ENCODE data around the gene HDDC3. TPM values are rescaled to one million over a fixed set of nuclear protein-coding genes. Genes with fewer than 3 reads are reported as not detected.

Gene HDDC3
- polyA plus RNA-seq, 1 of the 3 experiments (the other 2 are of a cell fraction), result 25.8 TPM

DNA sequence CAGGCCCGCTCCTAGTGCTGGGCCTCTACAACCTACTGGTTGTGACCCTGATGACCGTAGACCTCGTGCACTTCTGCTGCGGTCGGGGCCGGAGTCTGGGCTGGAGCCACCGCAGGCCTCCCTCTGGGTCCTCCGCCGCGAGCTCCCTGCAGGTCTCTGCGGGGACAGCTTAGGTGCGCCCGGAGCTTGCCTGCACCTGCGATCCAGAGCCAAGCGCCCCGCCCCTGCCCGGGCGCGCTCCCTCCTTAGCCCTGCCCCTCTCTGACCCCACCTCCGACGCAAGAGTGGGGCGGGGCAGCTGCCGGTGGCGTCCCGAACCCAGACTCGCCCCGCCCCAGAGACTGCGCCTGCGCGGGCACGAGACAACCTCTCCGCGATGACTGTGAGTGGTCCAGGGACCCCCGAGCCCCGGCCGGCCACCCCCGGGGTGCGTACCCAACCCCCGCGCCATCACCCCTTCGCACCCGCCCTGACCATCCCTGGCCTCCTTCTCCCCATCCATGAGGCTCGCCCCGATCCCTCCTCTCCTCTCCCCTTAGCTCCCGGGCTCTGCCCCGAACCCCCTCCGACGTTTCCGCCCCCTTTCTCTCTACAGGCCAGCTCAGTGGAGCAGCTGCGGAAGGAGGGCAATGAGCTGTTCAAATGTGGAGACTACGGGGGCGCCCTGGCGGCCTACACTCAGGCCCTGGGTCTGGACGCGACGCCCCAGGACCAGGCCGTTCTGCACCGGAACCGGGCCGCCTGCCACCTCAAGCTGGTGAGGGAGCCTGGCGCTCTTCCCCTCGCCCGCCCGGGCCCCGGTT lies 2.8 kb upstream of the HDDC3 start, which contains the start of gene UNC45A (continued):
- TF ChIP-seq, protein P1, sequence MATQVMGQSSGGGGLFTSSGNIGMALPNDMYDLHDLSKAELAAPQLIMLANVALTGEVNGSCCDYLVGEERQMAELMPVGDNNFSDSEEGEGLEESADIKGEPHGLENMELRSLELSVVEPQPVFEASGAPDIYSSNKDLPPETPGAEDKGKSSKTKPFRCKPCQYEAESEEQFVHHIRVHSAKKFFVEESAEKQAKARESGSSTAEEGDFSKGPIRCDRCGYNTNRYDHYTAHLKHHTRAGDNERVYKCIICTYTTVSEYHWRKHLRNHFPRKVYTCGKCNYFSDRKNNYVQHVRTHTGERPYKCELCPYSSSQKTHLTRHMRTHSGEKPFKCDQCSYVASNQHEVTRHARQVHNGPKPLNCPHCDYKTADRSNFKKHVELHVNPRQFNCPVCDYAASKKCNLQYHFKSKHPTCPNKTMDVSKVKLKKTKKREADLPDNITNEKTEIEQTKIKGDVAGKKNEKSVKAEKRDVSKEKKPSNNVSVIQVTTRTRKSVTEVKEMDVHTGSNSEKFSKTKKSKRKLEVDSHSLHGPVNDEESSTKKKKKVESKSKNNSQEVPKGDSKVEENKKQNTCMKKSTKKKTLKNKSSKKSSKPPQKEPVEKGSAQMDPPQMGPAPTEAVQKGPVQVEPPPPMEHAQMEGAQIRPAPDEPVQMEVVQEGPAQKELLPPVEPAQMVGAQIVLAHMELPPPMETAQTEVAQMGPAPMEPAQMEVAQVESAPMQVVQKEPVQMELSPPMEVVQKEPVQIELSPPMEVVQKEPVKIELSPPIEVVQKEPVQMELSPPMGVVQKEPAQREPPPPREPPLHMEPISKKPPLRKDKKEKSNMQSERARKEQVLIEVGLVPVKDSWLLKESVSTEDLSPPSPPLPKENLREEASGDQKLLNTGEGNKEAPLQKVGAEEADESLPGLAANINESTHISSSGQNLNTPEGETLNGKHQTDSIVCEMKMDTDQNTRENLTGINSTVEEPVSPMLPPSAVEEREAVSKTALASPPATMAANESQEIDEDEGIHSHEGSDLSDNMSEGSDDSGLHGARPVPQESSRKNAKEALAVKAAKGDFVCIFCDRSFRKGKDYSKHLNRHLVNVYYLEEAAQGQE (IDR thresholded peaks at IDR 0.05; ENCODE audit: low read depth, low read length), result no peak
- TF ChIP-seq RAD21 (IDR thresholded peaks at IDR 0.05; ENCODE audit: low read length) (no peak), YY1 (IDR thresholded peaks at IDR 0.05; ENCODE audit: low read depth) (no peak), FOXJ3 (CRISPR knock-in tag; IDR thresholded peaks at IDR 0.05) (peak; percentile 18; the same call in 1 of the 2 replicates), EZH2phosphoT487 (IDR thresholded peaks at IDR 0.05; ENCODE audit: borderline replicate concordance, low read depth) (no peak), TAF1 (IDR thresholded peaks at IDR 0.05; ENCODE audit: borderline replicate concordance, low read depth, low read length) (0 out of 2 replicates have a peak, but pooled peaks have one; percentile 58), TCF12 (IDR thresholded peaks at IDR 0.05) (no peak), RXRA (IDR thresholded peaks at IDR 0.05; ENCODE audit: borderline replicate concordance, low read depth) (no peak), JUND (IDR thresholded peaks at IDR 0.05) (no peak), SMC3 (IDR thresholded peaks at IDR 0.05; ENCODE audit: low read depth, low read length) (no peak), RFX5 (IDR thresholded peaks at IDR 0.05; ENCODE audit: low read length) (no peak)
- TF ChIP-seq, protein P2, sequence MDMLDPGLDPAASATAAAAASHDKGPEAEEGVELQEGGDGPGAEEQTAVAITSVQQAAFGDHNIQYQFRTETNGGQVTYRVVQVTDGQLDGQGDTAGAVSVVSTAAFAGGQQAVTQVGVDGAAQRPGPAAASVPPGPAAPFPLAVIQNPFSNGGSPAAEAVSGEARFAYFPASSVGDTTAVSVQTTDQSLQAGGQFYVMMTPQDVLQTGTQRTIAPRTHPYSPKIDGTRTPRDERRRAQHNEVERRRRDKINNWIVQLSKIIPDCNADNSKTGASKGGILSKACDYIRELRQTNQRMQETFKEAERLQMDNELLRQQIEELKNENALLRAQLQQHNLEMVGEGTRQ (IDR thresholded peaks at IDR 0.05; ENCODE audit: borderline replicate concordance, low read depth, low read length), result no peak

DNA sequence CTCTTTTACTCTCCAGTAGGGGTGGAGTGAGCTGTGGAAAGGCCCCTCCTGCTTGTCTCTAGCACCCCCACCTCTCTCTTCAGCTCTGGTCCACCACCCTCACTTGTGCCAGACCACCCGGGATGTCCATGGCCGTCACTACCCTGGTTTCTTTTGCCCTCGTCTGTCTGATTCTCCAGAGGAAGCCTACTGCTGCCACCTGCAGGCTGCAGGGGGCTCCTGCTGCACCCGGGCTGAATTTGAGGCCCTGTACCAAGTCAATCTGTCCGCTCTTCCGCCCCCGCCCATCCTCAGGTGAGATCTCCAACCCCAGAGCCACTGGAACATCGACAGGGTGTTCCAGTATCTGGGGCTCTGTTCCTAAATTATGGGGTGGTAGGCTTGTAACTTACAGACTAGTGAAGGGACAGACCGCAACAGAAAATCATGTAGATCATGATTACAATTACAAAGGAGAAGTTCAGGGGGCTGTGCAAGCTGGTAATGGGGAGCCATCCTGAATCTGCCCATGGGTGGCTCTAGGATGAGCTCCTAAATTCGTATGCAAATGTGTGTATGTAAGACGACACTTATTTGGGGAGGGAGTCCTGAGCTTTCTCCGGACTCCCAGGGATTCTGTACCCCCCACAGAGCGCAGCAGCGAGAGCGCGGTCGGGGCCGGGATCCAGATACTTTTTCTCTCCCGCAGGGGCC lies 2.1 kb upstream of the HDDC3 start:
- Histone ChIP-seq H3F3A (replicated peaks; ENCODE audit: insufficient read depth) (peaks cover 22% of the 10 kb centered on the region), H3K9me3 (no peaks in the 10 kb centered on the region), H2AFZ (ENCODE audit: low read depth) (peak overlapping the region; percentile 97), H3K4me3 (ENCODE audit: low read depth in 2 of 2, low read length in 1 of 2) (peak overlapping the region; percentile 81 to 96), H3K4me2 (peak overlapping the region; percentile 92), H3K9me2 (no peaks in the 10 kb centered on the region), H4K20me1 (ENCODE audit: insufficient read depth) (no peaks in the 10 kb centered on the region), H3K27ac (ENCODE audit: low read depth in 2 of 2, low read length in 1 of 2) (peak overlapping the region; percentile 64; a peak in 3 of 4 replicates), H3K27me3 (ENCODE audit: insufficient read depth) (no peaks in the 10 kb centered on the region), H3K9ac (peak overlapping the region; percentile 86; the same call in 1 of the 2 replicates), H3K36me3 (replicated peaks in 1 of 2; ENCODE audit: control insufficient read depth in 1 of 2, insufficient read depth in 2 of 2, low read length in 1 of 2) (peaks cover 8 to 25% of the 10 kb centered on the region in 2 experiments), H3K4me1 (ENCODE audit: control insufficient read depth in 1 of 2, insufficient read depth in 2 of 2, low read depth in 1 of 2, low read length in 1 of 2) (peaks cover 13 to 38% of the 10 kb centered on the region in 2 experiments; a peak in 2 of 4 replicates), H3K79me2 (ENCODE audit: insufficient read depth) (peaks cover 23% of the 10 kb centered on the region)
- ChIA-PET POLR2A (interaction anchor here (0.9 to 4.8 kb wide), 7 partner anchors 14 to 296 kb away, joined by 3 to 23 read pairs (median 6); partner anchors contain the start of genes MAN2A2 and RCCD1), CTCF (interaction anchor here (0.6 to 11.5 kb wide), 35 partner anchors 9 to 341 kb away, joined by 3 to 142 read pairs (median 6); partner anchors contain the start of genes BLM, FES, MAN2A2 and RCCD1)
- WGBS (ENCODE audit: low lambda C conversion rate), result 3% methylated on average over 15 of the region's 19 CpGs
- peak; percentile 87 for DNase-seq
- TF ChIP-seq, protein P3, sequence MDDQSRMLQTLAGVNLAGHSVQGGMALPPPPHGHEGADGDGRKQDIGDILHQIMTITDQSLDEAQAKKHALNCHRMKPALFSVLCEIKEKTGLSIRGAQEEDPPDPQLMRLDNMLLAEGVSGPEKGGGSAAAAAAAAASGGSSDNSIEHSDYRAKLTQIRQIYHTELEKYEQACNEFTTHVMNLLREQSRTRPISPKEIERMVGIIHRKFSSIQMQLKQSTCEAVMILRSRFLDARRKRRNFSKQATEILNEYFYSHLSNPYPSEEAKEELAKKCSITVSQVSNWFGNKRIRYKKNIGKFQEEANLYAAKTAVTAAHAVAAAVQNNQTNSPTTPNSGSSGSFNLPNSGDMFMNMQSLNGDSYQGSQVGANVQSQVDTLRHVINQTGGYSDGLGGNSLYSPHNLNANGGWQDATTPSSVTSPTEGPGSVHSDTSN (IDR thresholded peaks at IDR 0.05), result no peak
- TF ChIP-seq TEAD4 (IDR thresholded peaks at IDR 0.05; ENCODE audit: borderline replicate concordance, insufficient read depth), result no peak
- TF ChIP-seq, protein P1 (IDR thresholded peaks at IDR 0.05; ENCODE audit: low read depth, low read length), result no peak
- no peak for TF ChIP-seq NFIC (IDR thresholded peaks at IDR 0.05; ENCODE audit: borderline replicate concordance)
- TF ChIP-seq, protein P2 (IDR thresholded peaks at IDR 0.05; ENCODE audit: borderline replicate concordance, low read depth, low read length), result no peak
- TF ChIP-seq ELF1 (IDR thresholded peaks at IDR 0.05), result no peak
- TF ChIP-seq RAD21 (IDR thresholded peaks at IDR 0.05; ENCODE audit: low read length), result peak; percentile 75
- TF ChIP-seq, protein P4, sequence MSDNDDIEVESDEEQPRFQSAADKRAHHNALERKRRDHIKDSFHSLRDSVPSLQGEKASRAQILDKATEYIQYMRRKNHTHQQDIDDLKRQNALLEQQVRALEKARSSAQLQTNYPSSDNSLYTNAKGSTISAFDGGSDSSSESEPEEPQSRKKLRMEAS (IDR thresholded peaks at IDR 0.05; ENCODE audit: low read depth), result no peak

Data from SK-N-SH (cell line).